ENCODE measurements around the gene ZNF266. TPM values are rescaled to one million over a fixed set of nuclear protein-coding genes. Genes with fewer than 3 reads are reported as not detected.

Gene ZNF266
- total RNA-seq, result 10 to 100 TPM; 18.5 to 23.7 TPM
- 10 to 100 TPM; 26.6 to 45.5 TPM for polyA plus RNA-seq (ENCODE audit: insufficient read length in 2 of 2)
- long read RNA-seq, donor 1, result 0 reads
- long read RNA-seq, donor 2, result 0 reads
- long read RNA-seq, donor 3, result 0 reads
- long read RNA-seq, donor 4, partial matches to known transcripts, result 0 of 3 reads
- long read RNA-seq, donor 4, other reads (novel, unspliced or antisense), result 0 of 3 reads

- 11% methylated on average over 48 of the region's 56 CpGs for WGBS (ENCODE audit: insufficient coverage)
- H3K27ac ChIP-seq (ENCODE audit: low read depth, low read length), result peak within 1 kb of the TSS; percentile 88
- H3K9me3 ChIP-seq (ENCODE audit: control insufficient read depth, insufficient read depth, low read length), result no peaks in the 10 kb centered on the region
- DNase-seq (ENCODE audit: low read depth in 4 of 6, low spot score in 6 of 6), result peak; percentile 80 to 97 (median 86)
- peaks cover 16% of the 10 kb centered on the region for H3K36me3 ChIP-seq (ENCODE audit: control insufficient read depth, insufficient read depth, low read length)
- H3K4me1 ChIP-seq (ENCODE audit: control insufficient read depth, insufficient read depth, low read length), result peaks cover 6% of the 10 kb centered on the region
- peak within 1 kb of the TSS; percentile 82 for H3K4me3 ChIP-seq (ENCODE audit: low read depth, low read length)
- no peaks in the 10 kb centered on the region for H3K27me3 ChIP-seq (ENCODE audit: control insufficient read depth, insufficient read depth, low read length)
Measured at GRCh38 chr19:9435279-9436268, at the start of gene ZNF266. Gene ZNF266, minus strand, starts transcription at chr19:9435573. Its CDS starts 15,484 bp downstream, at chr19:9420089.

- Histone ChIP-seq H3K27me3 (ENCODE audit: control insufficient read depth, insufficient read depth, low read length) (no peaks in the 10 kb centered on the region), H3K27ac (ENCODE audit: low read depth, low read length) (no peak overlapping the region), H3K36me3 (ENCODE audit: control insufficient read depth, insufficient read depth, low read length) (no peaks in the 10 kb centered on the region), H3K4me3 (ENCODE audit: low read depth, low read length) (no peak overlapping the region), H3K4me1 (ENCODE audit: control insufficient read depth, insufficient read depth, low read length) (no peaks in the 10 kb centered on the region), H3K9me3 (ENCODE audit: control insufficient read depth, insufficient read depth, low read length) (peaks cover 11% of the 10 kb centered on the region)
- no peak for DNase-seq (ENCODE audit: low read depth in 4 of 6, low spot score in 6 of 6)
- 60% methylated on average over 1 of the region's 2 CpGs for WGBS (ENCODE audit: insufficient coverage)
Measured at GRCh38 chr19:9485140-9485539, 49.8 kb upstream of the ZNF266 start.

GRCh38 chr19:9474975-9475374, 39.6 kb upstream of the ZNF266 start:
- Histone ChIP-seq H3K4me3 (ENCODE audit: low read depth, low read length) (no peak overlapping the region), H3K4me1 (ENCODE audit: control insufficient read depth, insufficient read depth, low read length) (no peaks in the 10 kb centered on the region), H3K27me3 (ENCODE audit: control insufficient read depth, insufficient read depth, low read length) (no peaks in the 10 kb centered on the region), H3K9me3 (ENCODE audit: control insufficient read depth, insufficient read depth, low read length) (no peaks in the 10 kb centered on the region), H3K36me3 (ENCODE audit: control insufficient read depth, insufficient read depth, low read length) (no peaks in the 10 kb centered on the region), H3K27ac (ENCODE audit: low read depth, low read length) (no peak overlapping the region)
- no peak for DNase-seq (ENCODE audit: low read depth in 4 of 6, low spot score in 6 of 6)

- no CpG with 5 or more reads among the region's 7 CpGs for WGBS (ENCODE audit: insufficient coverage)
Measured at GRCh38 chr19:9467161-9467560, 31.8 kb upstream of the ZNF266 start.

GRCh38 chr19:9461938-9462337, 26.6 kb upstream of the ZNF266 start:
- Histone ChIP-seq H3K4me1 (ENCODE audit: control insufficient read depth, insufficient read depth, low read length) (no peaks in the 10 kb centered on the region), H3K4me3 (ENCODE audit: low read depth, low read length) (no peak overlapping the region), H3K27me3 (ENCODE audit: control insufficient read depth, insufficient read depth, low read length) (no peaks in the 10 kb centered on the region), H3K9me3 (ENCODE audit: control insufficient read depth, insufficient read depth, low read length) (peaks cover 4% of the 10 kb centered on the region), H3K27ac (ENCODE audit: low read depth, low read length) (no peak overlapping the region), H3K36me3 (ENCODE audit: control insufficient read depth, insufficient read depth, low read length) (no peaks in the 10 kb centered on the region)
- DNase-seq (ENCODE audit: low read depth in 4 of 6, low spot score in 6 of 6), result no peak
- WGBS (ENCODE audit: insufficient coverage), result 80% methylated on average over 3 of the region's 4 CpGs

More at GRCh38 chr19:9467161-9467560, 31.8 kb upstream of the ZNF266 start:
- Histone ChIP-seq H3K4me3 (ENCODE audit: low read depth, low read length) (no peak overlapping the region), H3K27ac (ENCODE audit: low read depth, low read length) (no peak overlapping the region), H3K4me1 (ENCODE audit: control insufficient read depth, insufficient read depth, low read length) (no peaks in the 10 kb centered on the region), H3K9me3 (ENCODE audit: control insufficient read depth, insufficient read depth, low read length) (peaks cover 8% of the 10 kb centered on the region), H3K36me3 (ENCODE audit: control insufficient read depth, insufficient read depth, low read length) (no peaks in the 10 kb centered on the region), H3K27me3 (ENCODE audit: control insufficient read depth, insufficient read depth, low read length) (no peaks in the 10 kb centered on the region)
- no peak for DNase-seq (ENCODE audit: low read depth in 4 of 6, low spot score in 6 of 6)

- Histone ChIP-seq H3K9me3 (ENCODE audit: control insufficient read depth, insufficient read depth, low read length) (peaks cover 11% of the 10 kb centered on the region), H3K4me3 (ENCODE audit: low read depth, low read length) (no peak overlapping the region), H3K36me3 (ENCODE audit: control insufficient read depth, insufficient read depth, low read length) (no peaks in the 10 kb centered on the region), H3K4me1 (ENCODE audit: control insufficient read depth, insufficient read depth, low read length) (no peaks in the 10 kb centered on the region), H3K27ac (ENCODE audit: low read depth, low read length) (no peak overlapping the region), H3K27me3 (ENCODE audit: control insufficient read depth, insufficient read depth, low read length) (no peaks in the 10 kb centered on the region)
- 79% methylated on average over 7 of the region's 13 CpGs for WGBS (ENCODE audit: insufficient coverage)
- DNase-seq (ENCODE audit: low read depth in 4 of 6, low spot score in 6 of 6), result no peak
Measured at GRCh38 chr19:9456018-9456689, 20.8 kb upstream of the ZNF266 start.

- no peak for DNase-seq (ENCODE audit: low read depth in 4 of 6, low spot score in 6 of 6)
- Histone ChIP-seq H3K4me1 (ENCODE audit: control insufficient read depth, insufficient read depth, low read length) (no peaks in the 10 kb centered on the region), H3K4me3 (ENCODE audit: low read depth, low read length) (no peak overlapping the region), H3K36me3 (ENCODE audit: control insufficient read depth, insufficient read depth, low read length) (no peaks in the 10 kb centered on the region), H3K9me3 (ENCODE audit: control insufficient read depth, insufficient read depth, low read length) (peaks cover 14% of the 10 kb centered on the region), H3K27me3 (ENCODE audit: control insufficient read depth, insufficient read depth, low read length) (no peaks in the 10 kb centered on the region), H3K27ac (ENCODE audit: low read depth, low read length) (no peak overlapping the region)
- WGBS (ENCODE audit: insufficient coverage), result 90% methylated on average over 4 of the region's 4 CpGs
Measured at GRCh38 chr19:9453953-9454352, 18.6 kb upstream of the ZNF266 start.

- peaks cover 21% of the 10 kb centered on the region for H3K9me3 ChIP-seq (ENCODE audit: control insufficient read depth, insufficient read depth, low read length)
- WGBS (ENCODE audit: insufficient coverage), result no CpG with 5 or more reads among the region's 1 CpG
Measured at GRCh38 chr19:9445037-9445436, 9.7 kb upstream of the ZNF266 start.

GRCh38 chr19:9436358-9436757, 985 bp upstream of the ZNF266 start:
- WGBS (ENCODE audit: insufficient coverage), result no CpG with 5 or more reads among the region's 4 CpGs
- H3K27ac ChIP-seq (ENCODE audit: low read depth, low read length), result no peak overlapping the region
- H3K36me3 ChIP-seq (ENCODE audit: control insufficient read depth, insufficient read depth, low read length), result peaks cover 8% of the 10 kb centered on the region
- no peak for DNase-seq (ENCODE audit: low read depth in 4 of 6, low spot score in 6 of 6)
- peaks cover 6% of the 10 kb centered on the region for H3K4me1 ChIP-seq (ENCODE audit: control insufficient read depth, insufficient read depth, low read length)
- no peaks in the 10 kb centered on the region for H3K27me3 ChIP-seq (ENCODE audit: control insufficient read depth, insufficient read depth, low read length)
- no peak overlapping the region for H3K4me3 ChIP-seq (ENCODE audit: low read depth, low read length)
- H3K9me3 ChIP-seq (ENCODE audit: control insufficient read depth, insufficient read depth, low read length), result peaks cover 1% of the 10 kb centered on the region

More at GRCh38 chr19:9445037-9445436, 9.7 kb upstream of the ZNF266 start:
- H3K27me3 ChIP-seq (ENCODE audit: control insufficient read depth, insufficient read depth, low read length), result no peaks in the 10 kb centered on the region
- H3K4me1 ChIP-seq (ENCODE audit: control insufficient read depth, insufficient read depth, low read length), result no peaks in the 10 kb centered on the region
- H3K36me3 ChIP-seq (ENCODE audit: control insufficient read depth, insufficient read depth, low read length), result no peaks in the 10 kb centered on the region
- H3K4me3 ChIP-seq (ENCODE audit: low read depth, low read length), result no peak overlapping the region
- H3K27ac ChIP-seq (ENCODE audit: low read depth, low read length), result no peak overlapping the region
- no peak for DNase-seq (ENCODE audit: low read depth in 4 of 6, low spot score in 6 of 6)
